ENCODE results near the gene COQ9.
"Not testable (repeated sequence)": the region's sequence is repeated elsewhere in the genome, so short reads cannot be mapped to it uniquely, and the experiment has no call there.

COQ9 gene

GRCh38 chr16:57447186-57447962 is at the start of gene COQ9, which contains the start of gene CIAPIN1:
Gene COQ9 (plus strand): TSS chr16:57447479. CDS start chr16:57447506, 27 bp downstream.
Gene CIAPIN1 (minus strand): TSS chr16:57447385. CDS start chr16:57440928, 6,457 bp downstream.
- peak; percentile 78 for DNase-seq

GRCh38 chr16:57397493-57397892 is 49.8 kb upstream of the COQ9 start:
- DNase-seq, result not testable (repeated sequence)

GRCh38 chr16:57401943-57402640 is 45.2 kb upstream of the COQ9 start:
- no peak for DNase-seq

DNA sequence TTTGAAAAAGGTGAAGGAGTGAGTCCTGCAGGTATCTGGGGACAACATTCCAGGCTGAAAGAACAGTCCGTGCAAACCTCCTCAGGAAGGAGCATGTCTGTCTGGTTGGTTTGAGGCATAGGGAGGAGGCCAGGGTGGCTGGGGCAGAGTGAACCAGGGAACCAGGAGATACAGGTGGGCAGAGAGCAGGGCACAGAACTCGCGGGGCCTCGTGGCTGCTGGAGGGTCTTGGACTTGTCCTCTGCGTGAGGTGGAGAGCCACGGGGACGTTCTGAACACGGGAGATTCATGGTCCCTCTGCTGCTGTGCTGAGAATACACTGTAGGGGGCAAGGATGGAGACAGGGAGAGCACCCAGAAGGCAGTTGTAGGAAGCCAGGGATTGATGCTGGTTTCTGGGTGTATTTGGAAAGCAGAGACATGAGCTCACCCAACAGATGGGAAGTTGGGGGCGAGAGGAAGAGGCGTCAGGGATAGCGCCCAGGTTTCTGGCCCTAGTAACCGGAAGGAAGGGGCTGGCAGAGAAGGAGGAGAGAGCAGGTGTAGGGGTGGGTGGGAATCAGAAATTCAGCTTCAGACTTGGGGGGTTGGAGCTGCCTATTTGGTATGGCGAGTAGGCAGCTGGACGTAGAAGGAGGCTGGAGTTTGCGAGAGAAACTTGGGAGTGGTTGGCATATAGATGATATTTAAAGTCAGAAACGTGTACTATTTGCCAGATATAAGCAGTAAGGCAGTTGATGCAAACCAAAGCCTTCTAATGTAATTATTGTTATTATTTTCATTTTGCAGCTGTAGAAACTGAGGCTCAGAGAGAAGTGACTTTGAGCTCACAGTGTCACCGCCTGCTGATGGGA is 43.1 kb upstream of the COQ9 start, which contains the start of gene CCL17:
TSS of gene CCL17 (plus strand) at position 803 of the 853 bp plus-strand sequence. CDS start 9,166 bp downstream, outside the sequence.
- no peak for DNase-seq

GRCh38 chr16:57405097-57405496 is 42.2 kb upstream of the COQ9 start:
- no peak for DNase-seq

DNA sequence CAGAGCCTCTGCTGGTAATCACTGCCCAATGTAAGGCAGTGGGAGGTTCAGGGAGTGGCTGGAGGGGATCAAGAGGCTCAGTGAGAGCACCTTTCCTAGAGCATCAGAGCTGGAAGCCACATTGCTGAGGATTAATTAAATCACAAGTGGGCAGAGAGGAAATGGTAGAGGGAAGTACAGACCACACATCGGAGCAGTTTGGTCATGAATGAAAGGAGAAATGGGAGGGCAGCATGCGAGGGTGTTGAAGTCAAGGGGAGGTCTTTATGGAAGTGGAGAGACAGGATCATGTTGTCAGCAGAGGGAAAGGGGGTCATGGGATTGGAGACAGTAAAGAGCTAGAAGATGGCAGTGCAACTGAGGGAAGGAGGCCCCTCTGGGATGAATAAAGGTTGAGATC is 40.4 kb upstream of the COQ9 start:
- DNase-seq, result no peak

DNA sequence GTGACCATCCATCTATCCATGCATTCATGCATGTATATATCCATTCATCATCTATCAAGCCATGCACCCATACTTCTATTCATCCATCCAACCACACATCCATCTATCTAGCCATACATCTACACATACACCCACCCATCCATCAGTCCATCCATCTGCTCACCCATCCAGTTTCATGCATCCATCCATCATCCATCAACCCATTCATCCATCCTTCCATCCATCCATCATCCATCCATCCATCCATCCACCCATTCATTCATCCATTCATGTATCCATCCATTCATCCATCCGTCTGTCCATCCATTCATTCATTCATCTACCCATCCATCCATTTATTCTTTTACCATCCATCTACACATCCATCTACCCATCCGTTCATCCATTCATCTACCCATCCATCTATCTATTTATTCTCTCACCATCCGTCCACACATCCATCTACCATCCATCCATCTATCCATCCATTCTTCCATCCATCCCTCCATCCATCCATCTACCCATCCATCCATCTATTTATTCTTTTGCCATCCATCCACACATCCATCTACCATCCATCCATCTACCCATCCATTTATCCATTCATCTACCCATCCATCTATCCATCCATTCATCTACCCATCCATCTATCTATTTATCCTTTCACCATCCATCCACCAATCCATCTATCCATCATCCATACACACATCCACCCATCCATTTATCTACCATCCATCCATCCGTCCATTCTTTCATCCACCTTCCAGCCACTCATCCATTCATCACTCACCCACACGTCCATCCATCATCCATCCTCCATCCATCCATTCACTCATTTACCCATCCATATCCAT is 39.5 kb upstream of the COQ9 start:
- DNase-seq, result no peak

DNA sequence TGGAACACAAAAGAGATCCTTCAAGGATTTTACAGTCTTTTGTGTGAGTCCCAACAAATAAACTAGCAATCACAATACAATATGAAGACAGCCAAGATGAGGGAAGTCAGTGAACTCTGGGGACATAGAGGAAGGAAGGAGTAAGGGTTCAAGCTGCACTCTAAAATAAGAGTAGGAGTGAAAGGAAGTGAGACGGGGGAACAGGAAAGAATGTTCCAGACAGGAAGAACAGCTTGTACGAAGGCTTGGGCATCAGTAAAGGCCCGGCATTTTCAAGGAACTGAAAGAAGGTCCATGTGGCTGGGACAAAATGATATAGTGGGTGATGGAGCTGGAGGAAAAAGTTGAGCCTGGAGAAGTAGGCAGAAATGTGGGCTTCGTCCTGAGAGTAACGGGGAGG is 38.2 kb upstream of the COQ9 start:
- no peak for DNase-seq

DNA sequence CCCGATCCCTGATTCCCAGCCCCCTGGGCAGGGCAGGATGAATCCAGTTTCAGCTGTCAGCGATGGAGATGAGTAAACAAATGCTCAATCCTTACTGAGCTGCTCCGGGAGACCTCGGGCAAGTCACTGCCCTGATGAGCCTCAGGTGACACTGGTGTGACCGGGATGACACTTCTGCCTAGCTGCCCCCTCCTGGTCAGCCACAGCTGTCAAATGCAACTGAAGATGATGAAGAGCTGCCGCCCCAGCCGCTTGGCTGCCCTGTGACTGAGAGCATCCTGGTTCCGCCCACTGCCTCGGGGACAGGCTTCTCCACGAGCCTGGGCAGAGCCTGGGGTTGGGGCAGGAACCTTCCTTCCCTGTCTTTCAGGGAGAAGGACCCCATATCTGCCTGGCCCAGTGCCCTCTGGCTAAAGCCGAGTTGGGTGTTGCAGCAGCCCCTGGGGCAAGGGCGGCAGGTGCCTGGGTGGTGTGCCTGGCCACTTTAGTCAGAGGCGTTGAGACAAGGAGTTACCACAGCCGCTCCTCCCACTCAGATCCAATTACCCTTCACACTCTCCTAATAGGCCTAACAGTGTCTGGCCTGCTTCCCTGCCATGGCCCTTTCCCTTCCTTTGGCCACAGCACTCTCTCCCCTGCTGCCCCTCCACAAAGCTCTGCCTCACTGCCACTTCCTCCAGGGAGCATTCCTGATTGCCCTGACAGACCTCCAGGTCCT is 37.2 kb upstream of the COQ9 start:
- DNase-seq, result no peak

- no peak for DNase-seq
These were observed 35.8 kb upstream of the COQ9 start for GRCh38 chr16:57411362-57411976.

GRCh38 chr16:57412584-57412983 is 34.7 kb upstream of the COQ9 start:
- DNase-seq, result no peak

DNA sequence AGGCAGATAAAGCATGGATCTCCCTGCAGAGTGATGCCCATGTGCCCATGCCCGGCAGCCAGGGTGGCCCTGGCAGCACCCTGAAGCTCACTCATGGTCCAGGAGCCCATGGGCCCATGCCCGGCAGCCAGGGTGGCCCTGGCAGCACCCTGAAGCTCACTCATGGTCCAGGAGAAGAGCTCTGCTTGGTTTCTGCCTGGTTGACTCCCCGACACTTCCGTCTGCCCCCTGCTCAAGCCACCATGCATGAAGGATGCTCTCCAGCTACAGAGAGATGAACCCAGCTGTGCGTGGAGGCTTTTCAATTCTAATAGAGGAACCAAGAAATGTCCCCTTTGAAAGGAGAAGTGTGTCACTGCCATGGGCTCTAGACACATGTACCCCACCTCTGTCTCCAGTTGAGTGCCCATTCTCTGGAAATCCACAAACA is 34.0 kb upstream of the COQ9 start:
- no peak for DNase-seq

- DNase-seq, result no peak
These were observed 33.5 kb upstream of the COQ9 start for GRCh38 chr16:57413733-57414132.

DNA sequence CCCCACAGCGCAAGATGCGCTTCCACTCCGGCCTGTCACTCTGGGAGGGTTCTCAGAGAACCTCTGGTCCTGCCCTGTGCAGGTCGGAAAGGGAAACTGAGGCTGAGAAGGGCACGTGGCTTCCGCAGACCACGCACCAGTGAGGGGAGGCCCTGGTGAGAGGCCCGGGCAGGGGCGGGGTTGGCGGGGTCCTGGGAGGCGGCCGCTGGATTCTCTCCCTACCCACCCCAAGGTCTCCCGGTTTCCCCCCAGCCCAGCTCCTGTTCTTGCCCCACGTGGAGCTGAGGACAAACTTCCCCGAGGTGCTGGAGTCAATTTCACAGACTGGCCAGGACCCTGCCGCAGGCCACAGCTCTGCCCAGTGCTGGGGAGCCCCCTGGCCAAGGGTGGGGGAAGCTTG is 31.2 kb upstream of the COQ9 start:
- DNase-seq, result no peak

GRCh38 chr16:57419506-57419905 is 27.8 kb upstream of the COQ9 start:
- no peak for DNase-seq

- no peak for DNase-seq
These were observed 25.0 kb upstream of the COQ9 start for GRCh38 chr16:57422026-57422944.

GRCh38 chr16:57423152-57423551 is 24.1 kb upstream of the COQ9 start:
- no peak for DNase-seq

- no peak for DNase-seq
These were observed 22.7 kb upstream of the COQ9 start for GRCh38 chr16:57424583-57424982.

GRCh38 chr16:57426356-57426755 is 20.9 kb upstream of the COQ9 start:
- DNase-seq, result no peak

DNA sequence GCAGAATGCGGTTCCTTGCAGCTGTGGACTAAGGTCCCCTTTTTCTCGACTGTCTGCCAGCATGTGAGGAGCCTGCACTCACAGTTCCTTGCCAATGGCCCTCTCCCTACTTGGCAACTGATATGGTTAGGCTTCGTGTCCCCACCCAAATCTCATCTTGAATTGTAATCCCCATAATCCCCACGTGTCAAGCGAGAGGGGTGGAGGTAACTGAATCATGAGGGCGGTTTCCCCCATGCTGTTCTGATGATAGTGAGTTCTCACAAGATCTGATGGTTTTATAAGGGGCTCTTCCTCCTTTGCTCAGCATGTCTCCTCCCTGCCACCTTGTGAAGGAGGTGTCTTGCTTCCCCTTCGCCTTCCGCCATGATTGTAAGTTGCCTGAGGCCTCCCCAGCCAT is 20.0 kb upstream of the COQ9 start:
- no peak for DNase-seq

All from NK-92 treated with Interleukin-12 subunit alpha and Interleukin-12 subunit beta, amount 100 ng/mL, for 24 hours (cell line).